NCI-H2196 (cell line): Measurements from ENCODE around the gene C11orf71.

Experiments
- DNase-seq: peaks from one replicate; lab custom pipeline; 2025; ENCODE audit not compliant: unreplicated experiment; lab: John Stamatoyannopoulos, UW

Gene C11orf71

GRCh38 chr11:114359342-114359741 is 41.0 kb downstream of the C11orf71 start:
- DNase-seq: no peak

GRCh38 chr11:114358716-114359115 is 41.6 kb downstream of the C11orf71 start:
- DNase-seq: peak; percentile 14

GRCh38 chr11:114354076-114354475 is 46.2 kb downstream of the C11orf71 start:
- no peak for DNase-seq

GRCh38 chr11:114353443-114353842 is 46.9 kb downstream of the C11orf71 start:
- DNase-seq: no peak

- DNase-seq: no peak
Observed at GRCh38 chr11:114350022-114350421, 50.3 kb downstream of the C11orf71 start.
